ENCODE data around the gene STYXL2.

STYXL2 gene

GRCh38 chr1:167137332-167137781 is 43.5 kb downstream of the STYXL2 start:
- peak; percentile 82 for DNase-seq

DNA sequence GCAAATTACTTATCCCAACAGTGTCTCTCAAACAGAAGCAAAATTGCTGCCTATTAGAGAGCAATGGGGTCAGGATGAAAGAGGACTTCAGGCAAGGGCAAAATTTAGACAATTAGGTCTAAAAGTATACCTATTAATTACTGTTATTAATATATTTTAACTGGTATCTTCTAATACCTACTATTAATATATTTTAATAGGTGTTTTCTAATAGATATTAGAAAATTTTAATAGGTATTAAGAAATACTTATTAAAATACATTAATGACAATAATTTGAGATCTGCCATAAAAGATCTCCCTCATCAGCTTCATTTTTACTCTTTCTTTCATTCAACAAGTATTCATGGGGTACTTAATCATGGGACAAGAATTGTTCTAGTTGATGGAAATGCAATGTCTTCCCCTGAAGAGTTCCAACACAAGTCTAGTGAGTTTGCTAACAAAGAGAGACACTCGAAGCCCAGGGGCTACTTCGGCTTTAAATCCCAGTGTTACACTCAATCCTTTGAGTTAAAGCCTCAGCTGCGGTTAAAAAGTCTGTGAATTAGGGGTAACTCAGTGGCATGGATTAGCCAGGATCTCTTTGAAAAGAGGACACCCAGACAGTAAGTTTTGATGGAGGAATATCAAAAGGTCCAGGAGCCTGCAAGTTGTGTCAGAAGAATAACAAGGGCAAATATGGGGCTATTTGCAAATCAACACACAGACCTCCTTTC is 44.1 kb downstream of the STYXL2 start:
- DNase-seq: peak; percentile 35

DNA sequence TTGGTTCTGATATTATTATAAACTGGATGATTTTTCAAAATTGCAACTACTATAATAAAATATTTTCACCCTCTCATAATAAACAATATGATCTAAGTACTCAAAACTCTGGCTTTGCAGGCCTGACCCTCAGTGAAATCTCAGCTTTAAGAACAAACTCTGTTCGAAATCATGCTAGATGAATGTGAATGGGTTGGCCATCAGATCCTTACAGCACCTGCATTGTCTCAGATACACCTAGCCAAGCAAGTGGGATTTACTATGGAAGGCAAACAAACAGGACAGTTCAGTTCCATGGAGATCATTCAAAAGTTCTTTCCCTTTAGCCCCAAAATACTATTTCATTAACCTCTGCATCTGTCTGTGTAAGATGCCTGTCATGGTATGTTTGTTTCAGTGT is 44.8 kb downstream of the STYXL2 start:
- no peak for DNase-seq

DNA sequence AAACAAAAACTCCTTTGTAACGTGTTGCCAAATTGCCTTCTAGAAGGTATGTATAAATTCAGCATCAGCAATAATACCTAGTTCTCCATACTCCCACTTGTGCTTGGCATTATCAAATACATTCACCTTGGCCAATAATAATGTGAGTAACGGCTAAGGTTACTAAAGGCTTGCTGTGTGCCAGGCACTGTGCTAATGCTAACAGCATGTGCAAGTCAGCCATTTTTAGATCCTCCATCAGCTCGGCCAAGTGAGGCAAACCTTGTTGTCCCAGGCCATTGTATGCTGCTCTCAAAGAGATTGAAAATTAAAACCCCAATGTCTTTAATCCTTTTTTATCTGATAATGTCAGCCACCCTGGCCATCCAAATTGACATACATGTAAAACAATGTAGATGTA is 48.1 kb downstream of the STYXL2 start:
- no peak for DNase-seq

Data from eye (tissue), 1 donor.